ENCODE data around the gene KDM4B. TPM values are rescaled to one million over a fixed set of nuclear protein-coding genes. Genes with fewer than 3 reads are reported as not detected.

Gene KDM4B
- total and polyA plus RNA-seq, 2 of the 8 experiments (the other 6 are each of a cell fraction or from before 2014, with no cell fraction given), result 12.0 to 31.9 TPM

- TF ChIP-seq CHD7 (IDR thresholded peaks at IDR 0.05; ENCODE audit: insufficient replicate concordance, low read length), result no peak
- TF ChIP-seq MAFK (IDR thresholded peaks at IDR 0.05; ENCODE audit: low read depth, low read length), result no peak
- TF ChIP-seq PHF8 (conservative IDR thresholded peaks at IDR 0.05; ENCODE audit: low read depth, low read length), result no peak
- TF ChIP-seq EZH2 (IDR thresholded peaks at IDR 0.05; ENCODE audit: low read depth, low read length, severe bottlenecking), result no peak
- TF ChIP-seq POLR2A (IDR thresholded peaks at IDR 0.05; ENCODE audit: control extremely low read depth in 1 of 2, low read depth in 2 of 2, low read length in 2 of 2), result no peak
- no peak for TF ChIP-seq FOSL1 (IDR thresholded peaks at IDR 0.05; ENCODE audit: insufficient read depth, low read depth, low read length)
- no peak for TF ChIP-seq NRF1 (IDR thresholded peaks at IDR 0.05; ENCODE audit: low read depth, low read length)
Observed at GRCh38 chr19:5096536-5096935, 127.6 kb downstream of the KDM4B start (continued).
